GM12892 (cell line): ENCODE measurements around the gene CPSF2.

Experiments
- POLR2A ChIP-seq: IDR thresholded peaks from 2 replicates; pipeline ENCODE4 v1.6.1; 2011; ENCODE audit warnings: low read depth, low read length, control low read depth
- POLR2AphosphoS5 ChIP-seq: IDR thresholded peaks from 2 replicates; pipeline ENCODE4 v1.6.1; 2011; ENCODE audit warnings: low read depth, low read length, control low read depth
- TAF1 ChIP-seq: IDR thresholded peaks from 2 replicates; pipeline ENCODE4 v1.6.1; 2011; ENCODE audit warnings: low read depth, mild to moderate bottlenecking, control low read depth, low read length, borderline replicate concordance

DNA sequence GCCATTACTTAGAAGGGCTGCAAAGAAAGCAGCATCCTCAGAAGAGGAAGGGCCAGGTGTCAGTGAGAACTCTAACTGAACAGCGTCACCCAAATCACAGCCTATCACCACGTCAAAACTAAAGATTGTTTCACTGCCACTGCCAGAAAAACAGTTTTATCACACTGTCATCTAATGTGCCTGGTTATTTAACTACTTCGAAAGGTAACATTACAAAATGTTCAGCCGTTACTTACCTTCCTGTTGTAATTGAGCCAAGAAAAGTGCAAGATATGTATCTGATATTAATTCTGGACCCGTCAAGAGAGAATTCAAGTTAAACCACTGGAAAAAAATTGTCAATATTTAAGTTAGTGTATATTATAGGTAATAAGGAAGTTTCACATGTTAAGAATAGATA, 33.3 kb upstream of the CPSF2 start:
- TF ChIP-seq POLR2AphosphoS5 (no peak), TAF1 (no peak), POLR2A (no peak)
